HG03521 (cell line): ENCODE data around the gene ECT2.
A peak's percentile ranks its signal among the peaks of the same experiment; 100 is the strongest.
"Not testable (repeated sequence)": the region's sequence is repeated elsewhere in the genome, so short reads cannot be mapped to it uniquely, and the experiment has no call there.

ENCODE experiments used
- ATAC-seq: cut with Tn5 transposase; IDR thresholded peaks from one replicate; pipeline ENCODE4 v1.9.1; 2021; ENCODE audit warnings: mild to moderate bottlenecking, moderate library complexity; ENCODE audit not compliant: unreplicated experiment

The ECT2 gene

GRCh38 chr3:172750368-172751174 lies at the start of gene ECT2:
Gene ECT2 (plus strand): TSS chr3:172750726. CDS start chr3:172754531, 3,805 bp downstream.
- ATAC-seq, result peak; percentile 98

GRCh38 chr3:172700936-172701455 lies 49.5 kb upstream of the ECT2 start:
- no peak for ATAC-seq

- no peak for ATAC-seq
Measured at GRCh38 chr3:172701751-172702150, 48.8 kb upstream of the ECT2 start.

GRCh38 chr3:172702256-172702655 lies 48.3 kb upstream of the ECT2 start:
- no peak for ATAC-seq

- ATAC-seq, result not testable (repeated sequence)
Measured at GRCh38 chr3:172702731-172703130, 47.8 kb upstream of the ECT2 start.

- no peak for ATAC-seq
Measured at GRCh38 chr3:172704001-172704400, 46.5 kb upstream of the ECT2 start.

GRCh38 chr3:172705170-172705569 lies 45.4 kb upstream of the ECT2 start:
- no peak for ATAC-seq

- ATAC-seq, result no peak
Measured at GRCh38 chr3:172707030-172707429, 43.5 kb upstream of the ECT2 start.

GRCh38 chr3:172707967-172708366 lies 42.6 kb upstream of the ECT2 start:
- no peak for ATAC-seq

GRCh38 chr3:172708921-172709773 lies 41.4 kb upstream of the ECT2 start:
- no peak for ATAC-seq

- no peak for ATAC-seq
Measured at GRCh38 chr3:172709774-172710663, 40.5 kb upstream of the ECT2 start.

GRCh38 chr3:172710664-172711453 lies 39.7 kb upstream of the ECT2 start, which contains the start of gene NCEH1:
Gene NCEH1 (minus strand): TSS chr3:172711067. CDS start chr3:172710984, 83 bp downstream.
- peak; percentile 99 for ATAC-seq

- ATAC-seq, result peak; percentile 1
Measured at GRCh38 chr3:172711454-172711795, 39.1 kb upstream of the ECT2 start.

- no peak for ATAC-seq
Measured at GRCh38 chr3:172713316-172713715, 37.2 kb upstream of the ECT2 start.

GRCh38 chr3:172716476-172716875 lies 34.0 kb upstream of the ECT2 start:
- no peak for ATAC-seq

GRCh38 chr3:172717493-172718088 lies 32.9 kb upstream of the ECT2 start:
- no peak for ATAC-seq

- not testable (repeated sequence) for ATAC-seq
Measured at GRCh38 chr3:172722536-172723040, 27.9 kb upstream of the ECT2 start.

- no peak for ATAC-seq
Measured at GRCh38 chr3:172726380-172726779, 24.1 kb upstream of the ECT2 start.

- ATAC-seq, result no peak
Measured at GRCh38 chr3:172735014-172735413, 15.5 kb upstream of the ECT2 start.
